CD4-positive, alpha-beta T cell treated with Interferon gamma for 1 hour (primary cell): Measurements from ENCODE around the gene BCL2A1.
A peak's percentile ranks its signal among the peaks of the same experiment; 100 is the strongest.
"Not testable (repeated sequence)": the region's sequence is repeated elsewhere in the genome, so short reads cannot be mapped to it uniquely, and the experiment has no call there.

Experiments used
- DNase-seq: peaks from one replicate; pipeline ENCODE4 v3.0.0-alpha.2; 2020

BCL2A1 gene

GRCh38 chr15:79956354-79956939 is 14.5 kb downstream of the BCL2A1 start:
- DNase-seq = no peak

- no peak for DNase-seq
Observed at GRCh38 chr15:79954661-79955060, 16.3 kb downstream of the BCL2A1 start.

- DNase-seq = no peak
Observed at GRCh38 chr15:79953951-79954444, 17.0 kb downstream of the BCL2A1 start.

- DNase-seq = no peak
Observed at GRCh38 chr15:79952329-79952728, 18.7 kb downstream of the BCL2A1 start.

DNA sequence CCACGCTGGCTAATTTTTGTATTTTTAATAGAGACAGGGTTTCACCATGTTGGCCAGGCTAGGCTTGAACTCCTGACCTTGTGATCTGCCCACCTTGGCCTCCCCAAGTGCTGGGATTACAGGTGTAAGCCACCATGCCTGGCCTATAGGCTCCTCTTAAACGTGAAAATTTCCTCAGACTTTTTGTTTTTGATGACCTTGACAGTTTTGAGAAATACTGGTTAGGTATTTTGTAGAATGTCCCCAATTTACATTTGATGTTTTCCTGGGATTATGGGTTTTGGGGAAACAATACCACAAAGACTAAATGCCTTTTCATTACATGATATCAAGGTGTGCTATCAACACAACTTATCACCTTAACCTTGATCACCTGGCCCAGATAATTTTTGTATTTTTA is 20.7 kb downstream of the BCL2A1 start:
- DNase-seq = no peak

GRCh38 chr15:79948761-79949160 is 22.2 kb downstream of the BCL2A1 start:
- DNase-seq = no peak

DNA sequence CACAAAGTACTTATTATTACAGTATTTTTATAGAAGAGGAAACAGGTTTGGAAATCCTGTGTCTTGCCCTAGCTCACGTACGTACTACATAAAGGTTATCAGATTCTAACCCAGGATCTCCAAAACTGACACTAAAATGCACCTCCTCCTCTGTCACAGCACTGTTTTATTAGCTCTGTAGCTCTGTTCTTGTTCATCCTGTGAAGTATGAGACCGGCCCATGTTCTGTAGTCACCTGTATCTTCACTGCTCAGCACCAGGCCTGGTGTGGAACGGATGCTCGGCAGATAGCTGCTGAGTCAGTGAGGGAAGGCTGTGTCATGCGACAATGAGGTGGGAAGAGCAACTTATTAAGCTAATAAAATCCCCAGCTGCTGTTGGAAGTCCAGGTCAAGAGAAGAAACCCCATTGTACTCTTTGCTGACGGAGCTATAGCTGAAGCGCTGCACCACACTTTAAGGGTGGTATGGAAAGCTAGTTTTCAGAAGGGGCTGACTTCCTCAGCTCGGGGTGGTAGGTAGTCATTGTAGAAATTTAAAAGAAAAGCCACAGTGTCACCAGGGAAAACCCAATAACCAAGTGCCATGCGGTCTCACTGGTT is 22.8 kb downstream of the BCL2A1 start:
- no peak for DNase-seq

GRCh38 chr15:79947009-79947408 is 24.0 kb downstream of the BCL2A1 start:
- no peak for DNase-seq

DNA sequence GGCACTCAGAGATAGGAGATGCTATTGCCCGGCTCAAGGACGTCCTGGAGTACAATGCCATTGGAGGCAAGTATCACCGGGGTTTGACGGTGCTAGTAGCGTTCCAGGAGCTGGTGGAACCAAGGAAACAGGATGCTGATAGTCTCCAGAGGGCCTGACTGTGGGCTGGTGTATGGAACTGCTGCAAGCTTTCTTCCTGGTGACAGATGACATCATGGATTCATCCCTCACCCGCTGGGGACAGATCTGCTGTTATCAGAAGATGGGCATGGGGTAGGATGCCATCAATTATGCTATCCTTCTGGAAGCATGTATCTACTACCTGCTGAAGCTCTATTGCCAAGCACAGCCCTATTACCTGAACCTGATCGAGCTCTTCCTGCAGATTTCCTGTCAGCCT is 26.4 kb downstream of the BCL2A1 start:
- no peak for DNase-seq

GRCh38 chr15:79943820-79944219 is 27.2 kb downstream of the BCL2A1 start:
- DNase-seq = no peak

DNA sequence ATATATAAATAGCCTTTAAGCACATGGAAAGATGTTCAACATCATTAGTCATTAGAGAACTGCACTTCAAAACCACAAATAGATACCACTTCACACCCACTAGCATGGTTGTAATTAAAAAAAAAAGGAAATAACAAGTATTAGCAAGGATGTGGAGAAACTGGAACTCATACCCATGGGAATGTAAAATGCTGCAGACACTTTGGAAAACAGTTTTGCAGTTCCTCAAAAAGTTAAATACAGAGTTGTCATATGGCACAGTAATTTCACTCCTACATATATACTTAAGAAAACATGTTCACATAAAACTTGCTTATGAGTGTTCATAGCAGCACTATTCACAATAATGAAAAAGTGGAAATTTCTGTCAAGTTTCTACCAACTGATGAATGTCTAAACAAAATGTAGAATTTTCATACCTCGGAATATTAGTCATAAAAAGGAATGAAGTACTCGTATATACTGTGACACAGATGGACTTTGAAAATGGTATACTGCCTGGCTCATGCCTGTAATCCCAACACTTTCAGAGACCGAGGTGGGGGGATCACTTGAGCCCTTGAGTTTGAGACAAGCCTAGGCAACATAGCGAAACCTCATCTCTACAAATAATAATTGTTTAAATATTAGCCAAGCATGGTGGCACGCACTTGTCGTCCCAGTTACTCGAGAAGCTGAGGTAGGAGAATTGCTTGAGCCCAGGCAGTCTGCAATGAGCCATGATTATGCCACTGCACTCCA is 28.1 kb downstream of the BCL2A1 start:
- no peak for DNase-seq

GRCh38 chr15:79939399-79939798 is 31.6 kb downstream of the BCL2A1 start:
- DNase-seq = no peak

DNA sequence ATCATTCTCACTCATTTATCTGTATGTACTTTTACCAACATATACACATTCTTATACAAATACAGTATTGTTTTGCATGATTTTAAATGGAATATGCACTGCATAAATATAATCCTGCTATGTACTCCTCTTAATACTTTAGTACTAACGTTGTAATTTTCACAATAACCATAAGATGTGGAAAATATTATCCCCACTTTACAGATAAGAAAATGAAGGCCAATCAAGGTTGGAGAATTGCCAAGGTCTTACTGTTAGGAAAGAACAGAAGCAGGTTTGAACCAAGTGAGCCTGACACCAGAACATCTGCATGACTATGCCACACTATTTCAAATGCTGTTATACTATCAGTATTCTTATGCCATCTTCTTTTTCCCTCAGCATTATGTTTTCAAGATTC is 32.9 kb downstream of the BCL2A1 start:
- no peak for DNase-seq

GRCh38 chr15:79935556-79936201 is 35.3 kb downstream of the BCL2A1 start:
- DNase-seq = not testable (repeated sequence)

DNA sequence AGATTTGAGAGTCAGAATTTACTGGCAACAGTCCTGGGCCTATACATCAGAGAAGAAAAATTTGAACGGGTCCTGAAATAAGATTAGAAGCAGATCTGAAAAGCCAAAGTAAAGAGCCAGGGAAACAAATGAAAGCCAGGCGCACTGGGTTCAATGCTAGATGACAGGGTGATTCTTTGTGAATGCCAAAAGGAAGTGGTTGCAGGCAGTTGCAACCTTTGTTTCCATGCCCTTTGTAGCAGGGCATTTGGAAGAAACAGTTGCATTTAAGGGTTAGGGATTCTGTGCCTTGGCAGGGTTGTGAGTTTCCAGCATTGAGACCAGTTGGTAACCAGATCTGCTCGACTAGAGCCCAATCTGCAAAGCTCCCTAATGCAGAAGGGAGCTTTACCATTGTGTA is 37.8 kb downstream of the BCL2A1 start:
- no peak for DNase-seq

- DNase-seq = no peak
Observed at GRCh38 chr15:79932447-79932846, 38.5 kb downstream of the BCL2A1 start.

DNA sequence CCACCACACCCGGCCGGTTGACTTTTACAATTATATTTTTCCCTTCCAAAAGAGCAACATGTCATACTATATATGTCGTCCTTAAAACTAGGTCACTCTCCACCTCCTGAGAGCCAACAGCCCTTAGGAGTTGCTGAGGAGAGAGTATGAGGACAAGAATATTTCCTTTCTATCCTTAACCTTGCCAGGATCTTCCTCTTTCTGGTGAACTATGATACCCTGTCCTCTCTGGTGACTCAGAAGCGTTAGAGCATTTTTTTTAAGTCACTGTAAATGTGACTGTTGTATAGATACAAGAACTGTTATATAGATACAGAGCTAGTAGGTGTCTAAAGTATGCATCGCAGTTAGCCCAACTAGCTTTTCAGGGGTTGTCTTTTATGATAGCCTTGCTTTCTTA is 40.5 kb downstream of the BCL2A1 start:
- no peak for DNase-seq

DNA sequence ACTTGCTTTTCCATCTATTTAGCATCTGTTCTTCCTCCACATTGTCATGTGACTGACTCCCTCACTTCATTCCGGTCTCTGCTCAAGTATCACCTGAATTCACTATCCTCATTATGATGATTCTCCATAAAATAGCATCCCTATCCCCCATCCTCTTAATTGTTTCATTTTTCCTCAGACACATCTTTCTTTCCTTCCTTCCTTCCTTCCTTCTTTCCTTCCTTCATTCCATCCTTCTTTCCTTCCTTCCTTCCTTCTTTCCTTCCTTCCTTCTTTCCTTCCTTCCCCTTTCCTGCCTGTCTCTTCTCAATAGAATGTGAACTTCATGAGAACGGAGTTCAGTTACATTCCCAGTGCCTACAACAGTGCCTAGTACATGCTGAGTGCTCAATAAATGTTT is 41.6 kb downstream of the BCL2A1 start:
- DNase-seq = no peak

GRCh38 chr15:79926116-79926515 is 44.9 kb downstream of the BCL2A1 start:
- DNase-seq = not testable (repeated sequence)

DNA sequence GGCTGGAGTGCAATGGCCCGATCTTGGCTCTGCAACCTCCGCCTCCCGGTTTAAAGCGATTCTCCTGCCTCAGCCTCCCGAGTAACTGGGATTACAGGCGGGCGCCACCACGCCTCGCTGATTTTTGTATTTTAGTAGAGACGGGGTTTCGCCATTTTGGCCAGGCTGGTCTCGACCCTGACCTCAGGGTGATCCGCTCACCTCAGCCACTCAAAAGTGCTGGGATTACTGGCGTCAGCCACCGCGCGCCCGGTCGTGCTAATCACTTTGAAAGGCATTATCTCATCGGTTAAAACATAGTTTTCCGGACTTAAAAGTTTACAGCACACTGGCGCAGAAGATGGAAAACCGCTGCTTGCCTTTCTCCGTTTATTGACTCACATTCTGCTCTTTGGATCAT is 46.6 kb downstream of the BCL2A1 start:
- DNase-seq = no peak

- peak; percentile 98 for DNase-seq
Observed at GRCh38 chr15:79923515-79924169, 47.4 kb downstream of the BCL2A1 start.

- peak; percentile 72 for DNase-seq
Observed at GRCh38 chr15:79923079-79923514, 47.9 kb downstream of the BCL2A1 start.

- no peak for DNase-seq
Observed at GRCh38 chr15:79922512-79923078, 48.4 kb downstream of the BCL2A1 start.
